Fibroblast of gingiva (primary cell): Measurements from ENCODE around the gene KCNK6.
"Not testable (repeated sequence)": the region's sequence is repeated elsewhere in the genome, so short reads cannot be mapped to it uniquely, and the experiment has no call there.

Source experiments
- DNase-seq: peaks from one replicate; pipeline ENCODE4 v3.0.0-alpha.2; 2011; ENCODE audit warnings: low read depth

KCNK6 gene

GRCh38 chr19:38362076-38362945 lies 42.7 kb downstream of the KCNK6 start:
- DNase-seq: peak; percentile 52

- DNase-seq: not testable (repeated sequence)
These were observed 43.5 kb downstream of the KCNK6 start for GRCh38 chr19:38362946-38363688.

DNA sequence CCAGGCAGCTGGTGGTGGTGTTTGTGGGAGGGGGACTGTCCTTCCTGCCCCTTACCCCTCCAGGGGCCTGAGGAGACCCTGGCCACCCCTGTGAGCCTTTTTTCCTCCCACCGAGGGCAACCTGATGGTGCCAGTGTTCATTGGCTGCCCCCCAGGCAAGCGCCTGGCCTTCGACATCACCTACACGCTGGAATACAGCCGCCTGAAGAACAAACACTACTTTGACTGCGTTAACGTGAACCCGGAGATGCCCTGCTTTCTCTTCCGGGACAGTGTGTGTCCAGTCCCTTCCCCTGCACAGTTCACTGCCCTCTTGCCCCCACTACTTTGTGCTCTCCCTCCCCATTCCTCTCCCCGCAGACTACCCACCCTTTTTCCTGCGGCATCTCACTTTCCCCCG lies 47.4 kb downstream of the KCNK6 start:
- DNase-seq: no peak

GRCh38 chr19:38369584-38369983 lies 49.9 kb downstream of the KCNK6 start:
- DNase-seq: no peak

DNA sequence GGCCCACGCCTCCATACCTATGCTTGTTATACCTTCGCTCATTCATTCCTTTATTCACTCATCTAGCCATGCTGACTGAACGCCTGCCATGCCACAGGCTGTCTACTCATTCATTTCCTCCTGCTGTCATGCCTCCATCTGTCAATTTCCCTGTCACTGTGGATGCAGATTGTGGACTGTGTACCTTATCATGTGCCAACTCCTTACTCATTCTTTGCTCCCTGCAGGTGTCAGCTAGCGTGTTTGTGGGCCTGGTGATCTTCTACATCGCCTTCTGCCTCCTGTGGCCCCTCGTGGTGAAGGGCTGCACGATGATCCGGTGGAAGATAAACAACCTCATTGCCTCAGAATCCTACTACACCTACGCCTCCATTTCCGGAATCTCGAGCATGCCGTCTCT lies 50.7 kb downstream of the KCNK6 start:
- no peak for DNase-seq

GRCh38 chr19:38371081-38371480 lies 51.4 kb downstream of the KCNK6 start:
- no peak for DNase-seq

- no peak for DNase-seq
These were observed 54.3 kb downstream of the KCNK6 start for GRCh38 chr19:38373907-38374331.

DNA sequence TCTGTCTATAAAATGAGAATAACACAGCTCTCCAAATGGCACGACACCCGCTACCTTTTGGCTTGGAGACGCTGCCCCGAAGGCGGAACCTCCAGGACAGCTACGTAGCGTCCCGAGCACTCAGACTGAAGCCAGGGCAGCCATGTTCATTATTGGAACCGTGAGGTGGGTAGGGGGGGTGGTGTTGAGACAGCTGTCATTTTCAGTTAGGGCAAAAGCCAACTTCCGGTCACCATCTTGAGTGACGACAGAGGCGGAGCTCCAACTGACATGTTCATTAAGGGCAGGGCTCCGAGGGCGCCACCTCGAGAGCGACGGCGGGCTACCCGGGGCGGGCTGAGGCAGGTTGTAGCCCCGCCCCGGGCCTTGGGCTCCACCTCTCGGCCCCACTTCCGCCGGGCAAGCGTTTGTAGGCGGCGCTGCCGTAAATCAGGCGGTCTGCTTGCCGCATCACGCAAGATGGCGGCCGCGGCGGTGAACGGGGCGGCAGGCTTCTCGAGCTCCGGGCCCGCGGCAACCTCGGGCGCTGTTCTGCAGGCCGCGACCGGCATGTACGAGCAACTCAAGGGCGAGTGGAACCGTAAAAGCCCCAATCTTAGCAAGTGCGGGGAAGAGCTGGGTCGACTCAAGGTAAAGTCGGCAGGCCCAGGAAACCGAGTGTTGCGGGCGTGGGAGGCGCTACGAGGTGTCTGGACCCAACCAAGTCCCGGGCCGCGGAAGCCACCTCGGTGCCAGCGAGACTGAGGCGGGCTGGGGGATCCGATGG lies 54.9 kb downstream of the KCNK6 start, which contains the start of gene PSMD8:
TSS of gene PSMD8 (plus strand) at position 240 of the 766 bp plus-strand sequence. CDS start at position 271, 31 bp downstream.
- DNase-seq: peak; percentile 98

DNA sequence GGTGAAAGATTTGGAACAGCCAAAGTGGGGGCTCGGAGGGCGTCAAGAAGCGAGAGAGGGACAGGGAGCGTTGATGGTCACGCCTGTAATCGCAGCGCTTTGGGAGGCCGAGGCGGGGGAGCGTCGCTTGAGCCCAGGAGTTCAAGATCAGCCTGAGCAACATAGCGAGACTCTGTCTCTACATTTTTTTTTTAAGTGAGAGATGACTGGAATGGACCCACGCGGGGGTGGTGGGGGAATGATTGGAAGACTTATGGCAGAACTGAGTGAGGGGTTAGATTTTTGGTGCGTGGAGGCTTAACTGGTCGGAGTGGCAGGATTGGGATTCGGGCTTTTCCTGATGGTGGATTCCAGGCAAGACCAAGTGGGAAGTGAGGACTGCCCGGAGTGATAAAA lies 55.5 kb downstream of the KCNK6 start:
- no peak for DNase-seq

DNA sequence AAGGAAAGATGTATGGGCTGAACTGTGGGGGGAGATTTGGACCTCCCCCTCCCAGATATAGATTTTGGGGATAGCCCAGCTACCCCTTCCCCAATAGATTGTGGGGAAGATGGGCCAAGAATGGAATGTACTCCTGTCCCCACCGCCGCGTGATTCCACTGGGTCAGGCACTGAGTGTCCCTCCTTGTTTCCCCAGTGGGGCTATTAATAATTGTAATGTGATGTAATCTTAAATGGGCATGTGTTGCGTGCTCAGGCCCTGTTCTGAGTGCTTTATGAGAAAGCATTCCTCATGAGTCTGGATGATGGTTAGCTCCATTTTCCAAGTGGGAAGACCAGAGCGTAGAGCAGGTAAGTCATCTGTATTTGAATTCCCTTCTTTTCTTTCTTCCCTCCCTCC lies 56.1 kb downstream of the KCNK6 start:
- DNase-seq: peak; percentile 17

DNA sequence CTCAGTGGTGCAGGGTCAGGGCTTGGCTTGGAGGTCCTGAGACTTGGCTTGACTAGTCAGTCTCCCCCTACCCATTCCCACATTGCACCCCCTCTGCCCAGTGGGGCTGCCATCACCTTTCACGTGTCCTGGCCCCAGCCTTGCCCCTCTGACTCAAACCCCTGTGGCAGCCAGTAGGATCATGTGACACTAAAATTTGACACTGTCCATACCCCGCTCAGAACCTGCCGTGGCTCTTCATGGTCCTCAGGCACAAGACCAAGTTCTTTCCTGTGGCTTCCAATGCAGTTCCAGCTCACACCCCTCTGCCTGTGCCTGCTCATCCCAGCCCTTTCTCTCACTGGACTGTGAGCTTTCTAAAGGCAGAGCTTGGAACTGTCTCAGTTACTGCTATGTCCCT lies 56.9 kb downstream of the KCNK6 start:
- no peak for DNase-seq

DNA sequence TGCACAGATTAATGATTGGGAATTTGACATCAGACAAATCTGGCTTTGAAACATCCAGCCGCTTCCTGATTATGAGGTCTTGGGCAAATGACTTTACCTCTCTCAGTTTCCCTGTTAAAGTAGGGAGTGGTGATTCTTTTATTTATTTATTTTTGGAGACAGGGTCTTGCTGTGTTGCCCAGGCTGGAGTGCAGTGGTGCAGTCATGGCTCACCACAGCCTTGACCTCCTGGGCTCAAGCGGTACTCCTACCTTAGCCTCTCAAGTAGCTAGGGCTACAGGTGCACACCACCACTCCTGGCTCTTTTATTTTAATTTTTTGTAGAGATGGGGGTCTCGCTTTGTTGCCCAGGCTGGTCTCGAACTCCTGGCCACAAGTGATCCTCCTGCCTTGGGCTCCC lies 57.4 kb downstream of the KCNK6 start:
- no peak for DNase-seq

DNA sequence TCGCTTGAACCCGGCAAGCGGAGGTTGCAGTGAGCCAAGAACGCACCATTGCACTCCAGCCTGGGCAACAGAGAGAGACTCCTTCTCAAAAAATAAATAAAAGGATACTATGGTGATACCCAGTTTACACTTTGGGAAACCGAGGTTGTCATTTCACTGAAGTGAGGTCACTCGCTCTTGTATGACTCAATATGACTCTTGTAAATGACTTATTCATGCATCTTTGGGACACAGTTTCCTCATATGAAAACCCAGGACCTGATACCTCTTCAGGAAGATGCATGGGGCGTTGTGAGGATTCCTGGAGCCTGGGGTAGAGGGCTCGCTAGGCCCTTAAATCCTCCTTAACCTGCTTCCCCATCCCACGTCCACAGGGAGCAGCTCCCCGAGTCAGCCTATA lies 59.2 kb downstream of the KCNK6 start:
- DNase-seq: no peak

DNA sequence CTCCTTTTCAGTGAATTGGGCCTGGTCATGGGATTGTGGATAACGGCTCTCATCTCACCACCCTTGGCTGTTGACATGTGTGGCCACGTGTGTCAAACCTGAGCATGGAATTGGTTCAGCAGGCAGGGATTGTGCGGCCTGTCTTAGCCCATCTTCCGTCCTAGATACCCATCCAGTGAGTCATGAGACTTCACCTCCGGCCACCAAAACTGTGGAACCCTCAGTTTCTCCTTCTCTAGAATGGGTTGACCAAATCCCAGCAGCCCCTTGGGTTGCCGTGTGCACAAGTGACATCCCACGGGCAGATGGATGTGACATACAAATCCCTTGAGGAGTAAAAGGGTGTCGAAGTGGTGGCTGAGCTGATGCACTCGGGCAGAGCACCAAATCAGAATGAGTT lies 61.5 kb downstream of the KCNK6 start:
- DNase-seq: no peak
